NCI-H2171 treated with DMSO at 0.1 percent for 48 hours (cell line): ENCODE data around the gene SERINC4.

ENCODE experiments used
- DNase-seq: peaks from one replicate; lab custom pipeline; 2025; lab: John Stamatoyannopoulos, UW

Gene SERINC4

DNA sequence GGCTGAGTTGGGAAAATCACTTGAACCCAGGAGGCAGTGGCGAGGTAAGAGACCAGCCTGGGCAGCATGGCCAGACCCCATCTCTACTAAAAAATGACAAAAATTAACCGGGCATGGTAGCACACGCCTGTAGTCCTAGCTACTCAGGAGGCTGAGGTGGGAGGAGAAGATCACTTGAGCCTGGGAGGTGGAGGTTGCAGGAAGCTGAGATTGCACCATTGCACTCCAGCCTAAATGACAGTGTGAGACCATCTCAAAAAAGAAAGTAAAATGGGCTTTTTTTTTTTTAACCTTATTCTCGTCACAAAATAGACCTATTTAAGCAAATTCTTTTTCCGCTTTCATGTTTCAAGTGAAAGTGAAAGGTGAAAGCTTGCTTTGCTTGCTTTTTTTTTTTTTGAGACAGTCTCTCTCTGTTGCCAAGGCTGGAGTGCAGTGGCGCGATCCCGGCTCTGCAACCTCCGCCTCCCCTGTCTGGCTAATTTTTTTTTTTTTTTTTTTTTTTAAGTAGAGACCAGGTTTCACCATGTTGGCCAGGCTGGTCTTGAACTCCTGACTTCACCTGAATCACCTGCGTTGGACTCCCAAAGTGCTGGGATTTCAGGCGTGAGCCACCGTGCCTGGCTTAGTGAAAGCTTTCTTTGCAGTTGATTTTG is 50.2 kb downstream of the SERINC4 start:
- no peak for DNase-seq

DNA sequence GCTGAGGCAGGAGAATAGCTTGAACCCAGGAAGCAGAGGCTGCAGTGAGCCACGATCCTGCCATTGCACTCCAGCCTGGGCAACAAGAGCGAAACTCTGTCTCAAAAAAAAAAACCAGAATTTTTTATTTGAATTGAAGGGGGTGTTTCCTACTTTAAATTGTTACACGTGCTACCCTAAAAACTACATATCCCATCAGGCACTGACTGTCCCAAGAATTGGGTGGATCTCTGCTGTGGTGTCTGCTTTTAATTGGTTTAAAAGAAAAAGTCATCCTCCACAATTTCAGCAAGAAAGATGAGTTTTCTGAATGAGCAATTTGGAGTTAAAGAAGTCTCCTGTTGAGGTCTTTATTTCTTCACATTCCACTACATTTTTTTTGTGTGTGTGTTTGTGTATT is 51.6 kb downstream of the SERINC4 start:
- DNase-seq: no peak

DNA sequence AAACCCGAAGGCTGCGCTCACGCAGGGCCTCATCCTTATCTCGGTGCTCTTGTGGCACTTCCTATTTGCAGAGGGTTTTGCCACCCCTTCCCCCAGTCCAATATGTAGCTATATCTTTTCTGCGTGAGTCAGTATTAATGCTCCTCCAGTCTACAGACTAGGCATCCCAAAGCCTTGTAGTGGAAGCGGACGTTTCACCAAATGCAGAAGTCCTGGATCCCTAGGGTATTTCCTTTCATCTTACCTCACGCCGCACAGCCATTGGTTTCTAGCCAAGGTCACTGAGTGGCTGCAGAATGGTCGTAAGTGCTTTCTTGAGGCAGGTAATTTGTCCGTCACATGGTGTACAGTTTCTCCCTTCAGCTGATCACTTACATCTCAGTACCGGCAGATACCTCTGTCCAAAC is 53.1 kb downstream of the SERINC4 start:
- DNase-seq: peak; percentile 36

DNA sequence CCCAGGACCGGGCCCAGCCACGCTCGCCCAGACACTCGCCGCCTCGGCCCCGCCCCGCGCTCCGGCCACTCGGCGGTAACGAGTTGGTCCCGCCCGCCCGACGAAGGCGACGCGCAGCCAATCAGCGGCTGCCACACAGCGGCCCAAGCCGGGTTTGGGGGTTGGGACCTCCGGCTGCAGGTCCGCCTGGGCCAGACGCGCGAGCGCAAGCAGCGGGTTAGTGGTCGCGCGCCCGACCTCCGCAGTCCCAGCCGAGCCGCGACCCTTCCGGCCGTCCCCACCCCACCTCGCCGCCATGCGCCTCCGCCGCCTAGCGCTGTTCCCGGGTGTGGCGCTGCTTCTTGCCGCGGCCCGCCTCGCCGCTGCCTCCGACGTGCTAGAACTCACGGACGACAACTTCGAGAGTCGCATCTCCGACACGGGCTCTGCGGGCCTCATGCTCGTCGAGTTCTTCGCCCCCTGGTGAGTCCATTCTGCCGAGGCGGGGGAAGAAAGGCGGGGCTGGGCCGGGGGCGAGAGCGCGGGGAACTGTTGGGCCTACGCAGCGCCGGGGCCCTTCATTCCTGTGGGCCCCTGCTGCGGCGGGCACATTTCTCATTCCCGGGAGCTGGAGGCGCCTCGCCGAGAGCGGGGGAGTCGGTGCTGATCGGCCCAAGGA is 53.6 kb downstream of the SERINC4 start, which contains the start of gene PDIA3:
Gene PDIA3, plus strand, starts transcription at position 194 of the 658 bp plus-strand sequence. Its CDS starts 102 bp downstream, at position 296.
- DNase-seq: peak; percentile 76
